Activated effector memory CD4-positive, alpha-beta T cell treated with Interleukin-2 at 50 U/mL for 16 hours (primary cell): ENCODE data around the gene PSMC3.

ENCODE experiments used
- DNase-seq: peaks from one replicate; pipeline ENCODE4 v3.0.0-alpha.2; 2020

PSMC3 gene

GRCh38 chr11:47442514-47442913 is 16.3 kb upstream of the PSMC3 start:
- DNase-seq = no peak

DNA sequence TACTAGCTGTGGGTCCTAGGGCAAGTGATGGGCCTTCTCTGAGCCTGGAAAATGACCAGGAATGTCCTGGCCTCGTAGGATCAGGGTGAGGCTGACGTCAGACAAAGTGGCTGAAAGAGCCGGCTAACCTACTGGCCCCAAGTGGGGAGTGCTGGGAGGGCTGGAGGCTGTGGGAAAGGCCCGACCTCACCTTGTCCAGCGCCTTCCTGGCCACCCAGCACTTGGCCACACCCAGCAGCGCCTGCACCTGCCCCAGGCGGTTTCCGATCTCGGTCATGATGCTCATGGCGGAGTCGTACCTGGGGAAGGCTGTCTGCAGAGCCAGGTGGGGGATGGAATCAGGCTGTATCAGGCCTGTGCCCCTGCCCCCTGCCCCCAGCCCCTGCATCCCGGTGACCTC is 15.2 kb upstream of the PSMC3 start:
- DNase-seq = no peak

DNA sequence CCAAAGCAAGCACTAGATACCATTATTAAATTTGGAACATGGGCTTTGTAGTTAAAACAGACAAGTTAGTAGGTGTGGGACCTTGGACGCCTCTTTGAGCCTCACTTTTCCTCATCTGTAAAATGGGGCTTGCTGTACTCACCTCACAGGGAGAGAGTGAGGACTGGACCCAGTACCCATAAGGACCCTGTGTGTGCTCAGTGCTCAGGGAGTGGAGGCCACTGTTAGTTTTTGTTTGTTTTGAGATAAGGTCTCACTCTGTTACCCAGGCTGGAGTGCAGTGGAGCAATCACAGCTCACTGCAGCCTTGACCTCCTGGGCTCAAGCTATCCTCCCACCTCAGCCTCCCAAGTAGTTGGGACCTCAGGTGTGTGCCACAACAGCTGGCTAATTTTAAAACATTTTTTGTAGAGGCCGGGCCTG is 13.8 kb upstream of the PSMC3 start:
- no peak for DNase-seq

DNA sequence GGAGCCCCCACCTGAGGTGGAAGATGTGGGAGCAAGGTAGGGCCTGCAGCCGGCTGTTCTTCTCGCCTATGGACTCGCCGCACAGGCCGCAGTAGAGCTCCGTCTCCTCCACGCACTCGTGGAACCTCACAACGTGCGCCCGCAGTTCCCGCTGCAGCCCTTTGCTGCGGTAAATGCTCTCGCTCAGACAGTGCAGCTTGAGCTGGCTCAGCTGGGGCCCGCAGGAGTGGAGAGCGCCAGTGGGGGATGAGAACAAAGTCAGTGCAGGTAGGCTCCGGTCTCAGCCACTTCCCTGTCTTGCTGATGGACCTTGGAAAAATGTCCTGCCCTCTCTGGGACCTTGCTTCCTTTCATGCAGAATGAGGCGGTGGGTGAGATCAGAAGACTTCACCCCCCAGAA is 12.5 kb upstream of the PSMC3 start:
- no peak for DNase-seq

- DNase-seq = no peak
These were observed 11.6 kb upstream of the PSMC3 start for GRCh38 chr11:47437746-47438418.

- DNase-seq = no peak
These were observed 11.0 kb upstream of the PSMC3 start for GRCh38 chr11:47437218-47437745.

DNA sequence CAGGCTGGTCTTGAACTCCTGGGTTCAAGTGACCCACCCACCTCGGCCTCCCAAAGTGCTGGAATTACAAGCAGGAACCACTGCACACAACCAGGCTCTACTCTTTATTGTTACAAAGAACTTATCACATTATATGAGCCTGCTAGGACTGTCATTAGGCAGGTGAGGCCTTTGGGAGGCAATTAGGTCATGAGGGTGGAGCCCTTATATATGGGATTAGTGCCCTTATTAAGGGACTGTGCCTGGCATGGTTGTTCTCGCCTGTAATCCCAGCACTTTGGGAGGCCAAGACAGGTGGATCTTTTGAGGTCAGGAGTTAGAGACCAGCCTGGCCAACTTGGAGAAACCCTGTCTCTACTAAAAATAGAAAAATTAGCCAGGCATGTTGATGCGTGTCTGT is 10.5 kb upstream of the PSMC3 start:
- DNase-seq = no peak

DNA sequence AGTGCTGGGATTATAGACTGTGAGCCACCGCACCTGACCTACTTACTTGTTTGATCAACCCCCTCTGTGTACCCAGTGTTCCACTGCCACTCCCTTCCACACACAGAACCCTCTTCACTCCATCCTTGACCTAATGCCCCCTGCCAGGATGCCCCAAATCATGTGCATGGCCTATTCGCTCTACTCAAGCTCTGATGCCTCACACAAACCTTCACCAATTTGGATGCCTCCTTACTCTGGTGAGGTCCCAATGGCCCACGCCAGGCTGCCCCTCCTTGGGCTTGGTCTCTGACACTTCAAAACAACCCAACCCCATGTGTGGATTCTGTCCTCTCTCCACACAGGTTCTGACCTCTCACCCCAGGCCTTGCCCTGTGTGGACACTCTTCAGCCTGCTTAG is 9.4 kb upstream of the PSMC3 start:
- no peak for DNase-seq

DNA sequence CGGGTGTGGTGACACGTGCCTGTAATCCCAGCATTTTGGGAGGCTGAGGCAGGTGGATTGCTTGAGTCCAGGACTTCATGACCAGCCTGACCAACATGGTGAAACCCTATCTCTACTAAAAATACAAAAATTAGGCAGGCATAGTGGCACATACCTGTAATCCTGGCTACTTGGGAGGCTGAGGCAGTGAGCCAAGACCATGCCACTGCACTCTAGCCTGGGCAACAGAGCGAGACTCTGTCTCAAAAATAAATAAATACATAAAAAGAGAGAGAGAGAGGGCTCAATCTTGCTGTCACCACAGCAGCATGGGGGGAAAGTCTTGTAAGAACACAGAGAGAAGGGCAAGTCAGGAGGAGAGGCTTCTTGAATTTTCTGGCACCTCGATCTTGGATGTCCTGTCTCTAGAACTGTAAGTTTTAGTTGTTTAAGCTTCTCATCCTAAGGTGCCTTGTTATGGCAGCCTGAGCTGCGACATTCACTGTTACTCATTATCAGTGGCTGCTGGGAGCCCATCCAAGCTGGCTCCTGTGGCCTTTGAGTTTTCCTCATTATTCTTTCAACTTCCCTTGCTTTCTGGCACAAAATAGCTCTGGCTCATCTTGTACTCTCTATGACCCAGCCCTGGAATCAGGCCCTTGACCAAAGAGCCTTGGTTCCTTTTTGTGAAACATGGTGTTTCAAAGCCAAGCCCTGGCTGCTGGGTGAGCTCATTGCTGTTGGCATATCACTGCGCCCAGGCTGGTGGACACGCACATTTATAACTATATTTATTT is 8.0 kb upstream of the PSMC3 start:
- DNase-seq = no peak

DNA sequence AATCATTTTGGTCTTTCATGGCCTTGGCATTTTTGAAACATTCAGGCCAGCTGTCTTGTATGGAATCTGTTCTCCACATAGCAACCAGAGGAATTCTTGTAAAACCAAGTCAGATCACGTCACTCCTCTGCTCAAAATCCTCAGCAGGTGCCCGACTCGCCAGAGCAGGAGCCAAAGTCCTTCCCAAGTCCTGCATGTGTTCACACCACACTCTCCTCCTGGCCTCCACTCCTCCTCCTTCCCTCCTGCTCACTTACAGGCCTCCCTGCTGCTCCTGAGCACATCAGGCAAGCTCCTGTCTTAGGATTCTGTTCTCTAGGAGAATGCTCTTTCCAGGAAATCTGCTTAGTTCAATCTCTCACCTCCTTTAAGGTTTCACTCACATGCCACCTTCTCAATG is 6.9 kb upstream of the PSMC3 start:
- no peak for DNase-seq

DNA sequence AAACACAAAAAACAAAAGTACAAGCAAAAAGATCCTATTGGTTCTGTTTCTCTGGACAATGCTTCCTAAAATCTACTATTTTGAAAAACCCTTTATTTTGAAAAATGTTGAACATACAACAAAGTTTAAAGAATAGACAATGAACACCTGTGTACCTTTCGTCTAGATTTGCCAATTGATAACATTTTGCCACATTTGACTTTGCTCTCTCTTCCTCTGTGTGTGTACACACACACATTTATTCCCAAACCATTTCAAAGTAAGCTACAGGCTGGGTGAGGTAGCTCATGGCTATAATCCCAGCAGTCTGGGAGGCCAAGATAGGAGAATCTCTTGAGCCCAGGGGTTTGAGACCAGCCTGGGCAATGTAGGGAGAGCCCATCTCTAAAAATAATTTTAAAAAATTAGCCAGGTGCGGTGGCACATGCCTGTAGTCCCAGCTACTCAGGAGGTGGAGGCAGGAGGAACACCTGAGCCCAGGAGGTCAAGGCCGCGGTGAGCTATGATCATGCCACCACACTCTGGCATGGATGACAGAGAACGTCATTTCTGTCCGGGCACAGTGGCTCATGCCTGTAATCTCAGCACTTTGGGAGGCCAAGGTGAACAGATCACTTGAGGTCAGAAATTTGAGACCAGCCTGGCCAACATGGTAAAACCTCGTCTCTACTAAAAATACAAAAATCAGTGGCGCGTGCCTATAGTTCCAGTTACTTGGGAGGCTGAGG is 5.3 kb upstream of the PSMC3 start:
- DNase-seq = no peak

- DNase-seq = no peak
These were observed 4.3 kb upstream of the PSMC3 start for GRCh38 chr11:47430524-47430923.

GRCh38 chr11:47425611-47426010 is 628 bp downstream of the PSMC3 start:
- DNase-seq = no peak

- DNase-seq = no peak
These were observed 7.6 kb downstream of the PSMC3 start for GRCh38 chr11:47418454-47419259.

GRCh38 chr11:47417712-47418111 is 8.5 kb downstream of the PSMC3 start:
- DNase-seq = no peak

- DNase-seq = no peak
These were observed 10.2 kb downstream of the PSMC3 start for GRCh38 chr11:47415949-47416472.

GRCh38 chr11:47415091-47415854 is 11.0 kb downstream of the PSMC3 start:
- DNase-seq = no peak

GRCh38 chr11:47414685-47415070 is 11.6 kb downstream of the PSMC3 start:
- no peak for DNase-seq

DNA sequence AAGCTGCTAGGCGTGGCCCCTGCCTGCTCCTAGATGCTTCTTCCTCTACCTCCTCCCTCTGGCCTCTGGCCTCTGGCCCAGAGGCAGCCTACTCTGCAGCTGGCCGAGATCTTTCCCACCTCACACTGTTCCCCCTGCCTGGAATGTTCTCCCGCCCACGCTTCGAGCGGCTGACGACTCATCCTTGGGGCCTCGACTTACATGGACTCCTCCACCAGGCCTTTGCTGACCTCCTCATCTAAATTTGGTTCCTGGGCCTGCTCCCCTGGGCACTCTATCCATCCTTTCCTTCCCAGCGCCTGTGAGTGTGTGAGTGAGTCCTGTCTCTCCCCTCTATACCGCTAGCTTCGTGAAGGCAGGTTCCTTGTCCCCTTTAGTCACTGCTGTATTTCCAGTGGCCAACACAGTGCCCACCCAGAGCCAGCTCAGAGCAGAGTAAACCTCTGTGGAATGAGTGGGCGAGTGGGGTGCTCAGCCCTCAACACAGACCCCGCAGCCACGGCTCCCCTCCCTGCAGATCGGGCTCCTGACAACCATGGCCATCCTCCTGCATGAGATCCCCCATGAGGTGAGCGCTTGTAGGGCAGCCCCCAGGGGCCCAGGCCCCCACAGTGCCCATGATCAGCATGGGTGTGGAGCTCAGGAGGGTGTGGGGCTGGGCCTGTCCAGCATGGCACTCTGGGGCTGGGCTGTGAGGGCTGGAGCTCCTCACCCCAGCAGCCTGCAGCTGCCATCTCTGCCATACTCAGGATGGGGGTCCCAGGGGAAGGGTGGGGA is 12.1 kb downstream of the PSMC3 start:
- DNase-seq = no peak

- no peak for DNase-seq
These were observed 12.9 kb downstream of the PSMC3 start for GRCh38 chr11:47413351-47413750.
